Spleen (tissue), 11 donors: ENCODE results near the gene MRPL19. TPM values are rescaled to one million over a fixed set of nuclear protein-coding genes. Genes with fewer than 3 reads are reported as not detected.

ENCODE experiments used
- DNase-seq: peaks from one replicate; pipeline ENCODE4 v3.0.0-alpha.2; 2020
- H3K27ac ChIP-seq, 8 donors: fragments of 200-600 bp; sonication (generic) in 7 of 8; 1 replicate in 4 of 8; 2 replicates in 4 of 8; pipeline versions ENCODE4 v1.5.0 to v1.8.0; 2016 to 2021; ENCODE audit warnings: inconsistent platforms in 4 of 8, mild to moderate bottlenecking in 4 of 8, moderate library complexity in 1 of 8
- H3K27me3 ChIP-seq, 7 donors: fragments of 200-600 bp; sonication (generic) in 6 of 7; replicated peaks in 1 of 7; 1 replicate in 4 of 7; 2 replicates in 3 of 7; pipeline versions ENCODE4 v1.5.0 to v1.8.0; 2016 to 2021; ENCODE audit warnings: inconsistent platforms in 3 of 7, mild to moderate bottlenecking in 1 of 7
- H3K36me3 ChIP-seq, 6 donors: fragments of 200-600 bp; sonication (generic) in 5 of 6; 1 replicate in 4 of 6; 2 replicates in 2 of 6; pipeline versions ENCODE4 v1.5.0 to v1.8.0; 2016 to 2021; ENCODE audit warnings: inconsistent platforms in 2 of 6
- H3K4me1 ChIP-seq, 6 donors: fragments of 200-600 bp; sonication (generic) in 5 of 6; 1 replicate in 3 of 6; 2 replicates in 3 of 6; pipeline versions ENCODE4 v1.5.0 to v1.8.0; 2016 to 2021; ENCODE audit warnings: inconsistent platforms in 3 of 6
- H3K4me3 ChIP-seq, 8 donors: fragments of 200-600 bp; sonication (generic) in 7 of 8; 1 replicate in 4 of 8; 2 replicates in 4 of 8; pipeline versions ENCODE4 v1.5.0 to v1.8.0; 2016 to 2021; ENCODE audit warnings: inconsistent platforms in 4 of 8, mild to moderate bottlenecking in 4 of 8, moderate library complexity in 2 of 8
- H3K9me3 ChIP-seq, 8 donors: fragments of 200-600 bp; sonication (generic) in 7 of 8; 1 replicate in 4 of 8; 2 replicates in 4 of 8; pipeline versions ENCODE4 v1.5.0 to v1.8.0; 2016 to 2021; ENCODE audit warnings: inconsistent platforms in 4 of 8
- POLR2A ChIP-seq, 3 donors: fragments of 450-650 bp; IDR thresholded peaks; one replicate each; pipeline ENCODE4 v1.5.1; 2017; ENCODE audit warnings: antibody characterized with exemption in 3 of 3, mild to moderate bottlenecking in 1 of 3
- POLR2AphosphoS5 ChIP-seq, 3 donors: sonication (generic); formaldehyde crosslinking; IDR thresholded peaks; one replicate each; pipeline ENCODE4 v1.5.1; 2017; ENCODE audit warnings: antibody characterized with exemption in 3 of 3
- WGBS, 5 donors: extraction: QIAGEN DNeasy Blood & Tissue Kit in 3 of 5; methylation state at CpG; one replicate each; pipeline versions ENCODE4 v1.1.5 to v1.1.7; 2013 to 2018; 5-methylcytosine and 5-hydroxymethylcytosine counted together
- intact Hi-C: fragments of 100-400 bp; cut with DNase I; formaldehyde crosslinking; loops from one replicate; pipeline ENCODE4 v1.15.0; 2023; ENCODE audit warnings: low total_unique reads
- polyA plus RNA-seq, 3 donors: library from polyadenylated mRNA; stranded (reverse); fragments of 200-250 nt; gene quantifications; one replicate each; pipeline ENCODE4 v1.2.1, GENCODE V29; 2013
- total RNA-seq, 7 donors: library from RNA; depleted of rRNA in 3 of 7; stranded (reverse); fragments of >200 nt in 3 of 7; fragmentation: NEBNext Ultra II Directional in 4 of 7; extraction: Animal tissue kit (Norgen Biotek cat#: 25700) in 4 of 7; gene quantifications; one replicate each; pipeline versions ENCODE4 v1.1.0 to v1.2.1, GENCODE V29; 2016 to 2021
- TF ChIP-seq, protein P1 (sequence below), 11 experiments: fragments of 200-600 bp in 7 of 11; fragments of 450-650 bp in 4 of 11; sonication (generic) in 4 of 11; IDR thresholded peaks in 8 of 11; conservative IDR thresholded peaks in 3 of 11; 1 replicate in 7 of 11; 2 replicates in 4 of 11; pipeline versions ENCODE4 v1.4.0 to v1.8.0; 2016 to 2021; ENCODE audit warnings: antibody characterized with exemption in 11 of 11, inconsistent platforms in 4 of 11, mild to moderate bottlenecking in 1 of 11
- donor health status: healthy with polysubstance abuse.
- donor health status: DM: no; HTN: no; CAD: no; lungs with moderate emphysema.
- donor health status: DM: no; HTN: no; CAD: no.
- donor health status: Bipolar disorder and iron deficiency.
- donor health status: healthy.
- donor health status: DM: no; HTN: no; CAD: no.
- donor health status: DM: yes; HTN: yes; CAD: no.

Gene MRPL19
- total and polyA plus RNA-seq, 10 donors, result 11.5 to 39.6 (median 31.8) TPM

DNA sequence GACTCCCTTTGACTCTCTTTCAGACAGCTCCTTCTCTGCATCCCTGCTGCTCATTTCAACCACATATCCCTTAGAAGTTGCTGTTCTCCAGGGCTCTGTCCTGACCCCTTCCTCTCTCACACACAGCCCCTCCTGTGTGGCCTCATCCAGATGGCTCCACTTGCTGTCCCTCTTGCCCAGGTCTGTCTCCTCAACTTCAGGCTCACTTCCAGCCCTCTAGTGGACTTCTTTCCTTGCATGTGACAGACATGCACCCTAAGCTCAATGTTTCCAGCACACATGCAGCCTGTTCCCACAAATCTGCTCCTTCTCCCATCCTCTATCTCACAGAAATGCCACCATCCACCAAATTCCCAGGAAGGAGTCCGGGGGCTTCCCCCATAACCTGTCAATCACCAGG, 9.0 kb upstream of the MRPL19 start:
- TF ChIP-seq, protein P1, sequence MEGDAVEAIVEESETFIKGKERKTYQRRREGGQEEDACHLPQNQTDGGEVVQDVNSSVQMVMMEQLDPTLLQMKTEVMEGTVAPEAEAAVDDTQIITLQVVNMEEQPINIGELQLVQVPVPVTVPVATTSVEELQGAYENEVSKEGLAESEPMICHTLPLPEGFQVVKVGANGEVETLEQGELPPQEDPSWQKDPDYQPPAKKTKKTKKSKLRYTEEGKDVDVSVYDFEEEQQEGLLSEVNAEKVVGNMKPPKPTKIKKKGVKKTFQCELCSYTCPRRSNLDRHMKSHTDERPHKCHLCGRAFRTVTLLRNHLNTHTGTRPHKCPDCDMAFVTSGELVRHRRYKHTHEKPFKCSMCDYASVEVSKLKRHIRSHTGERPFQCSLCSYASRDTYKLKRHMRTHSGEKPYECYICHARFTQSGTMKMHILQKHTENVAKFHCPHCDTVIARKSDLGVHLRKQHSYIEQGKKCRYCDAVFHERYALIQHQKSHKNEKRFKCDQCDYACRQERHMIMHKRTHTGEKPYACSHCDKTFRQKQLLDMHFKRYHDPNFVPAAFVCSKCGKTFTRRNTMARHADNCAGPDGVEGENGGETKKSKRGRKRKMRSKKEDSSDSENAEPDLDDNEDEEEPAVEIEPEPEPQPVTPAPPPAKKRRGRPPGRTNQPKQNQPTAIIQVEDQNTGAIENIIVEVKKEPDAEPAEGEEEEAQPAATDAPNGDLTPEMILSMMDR (IDR thresholded peaks at IDR 0.05 in 8 of 11, conservative IDR thresholded peaks at IDR 0.05 in 3 of 11), result no peak
- TF ChIP-seq POLR2AphosphoS5 (IDR thresholded peaks at IDR 0.05) (no peak), POLR2A (IDR thresholded peaks at IDR 0.05) (no peak)
- H3K27ac ChIP-seq, result no peak overlapping the region
- 65 to 85% (median 71%) methylated on average over 1 of the region's 1 CpG for WGBS, 5 donors
- DNase-seq, result no peak
- no peaks in the 10 kb centered on the region for H3K9me3 ChIP-seq
- no peaks in the 10 kb centered on the region for H3K36me3 ChIP-seq
- intact Hi-C loops, result no loop called here
- peaks cover 0 to 24% (median 10%) of the 10 kb centered on the region in 6 donors for H3K4me1 ChIP-seq
- H3K27me3 ChIP-seq, result peaks cover 0 to 7% (median 0%) of the 10 kb centered on the region in 7 donors
- H3K4me3 ChIP-seq, result no peak overlapping the region

DNA sequence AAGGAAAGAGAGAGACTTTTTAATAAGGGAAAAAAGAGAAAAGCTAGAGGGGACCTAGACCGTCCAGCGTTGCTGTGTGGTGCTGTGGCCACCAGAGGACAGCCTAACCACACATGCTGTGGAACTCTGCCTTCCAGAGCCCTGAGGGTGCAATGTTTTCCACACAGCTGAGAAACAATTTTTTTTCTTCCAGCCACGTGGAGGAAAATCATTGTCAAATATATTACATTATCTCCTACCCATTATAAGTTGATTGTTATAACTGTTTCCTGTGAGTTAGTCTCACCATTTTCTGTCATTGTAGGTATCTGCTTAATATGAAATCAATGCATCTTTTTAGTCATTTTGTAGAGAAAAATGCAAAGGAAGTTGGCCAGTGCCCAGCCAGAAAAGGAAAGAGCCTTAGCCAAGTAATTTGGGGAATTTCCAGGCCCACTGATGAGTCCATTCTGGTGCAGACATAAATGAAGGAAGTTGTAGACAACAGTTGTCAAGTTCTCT, 5.9 kb upstream of the MRPL19 start:
- 0 to 1% (median 1%) methylated on average over 3 of the region's 3 CpGs for WGBS, 5 donors
- intact Hi-C loops, result loop anchor here (5.0 kb wide), 1 partner anchor 37 kb away; no protein-coding TSS in a partner anchor
- no peak for TF ChIP-seq POLR2A (IDR thresholded peaks at IDR 0.05)
- TF ChIP-seq, protein P1 (IDR thresholded peaks at IDR 0.05 in 8 of 11, conservative IDR thresholded peaks at IDR 0.05 in 3 of 11), result peak; percentile 68 to 92 (median 83)

DNA sequence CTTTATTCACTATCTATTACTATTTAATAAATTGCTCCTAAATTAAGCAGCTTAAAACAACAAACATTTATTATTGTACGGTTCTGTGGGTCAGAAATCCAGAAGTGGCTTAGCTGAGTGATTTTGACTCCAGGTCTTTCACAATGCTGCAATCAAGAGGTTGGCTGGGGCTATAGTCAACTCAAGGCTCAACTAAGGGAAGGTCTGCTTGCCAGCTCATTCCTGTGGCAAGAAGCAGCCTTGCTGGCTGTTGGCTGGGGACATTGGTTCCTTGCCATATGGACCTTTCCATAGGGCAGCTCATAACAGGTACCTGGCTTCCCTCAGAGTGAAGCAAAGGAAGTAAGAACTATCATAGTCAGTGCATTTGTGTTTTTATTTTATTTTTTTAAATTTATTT, 5.0 kb upstream of the MRPL19 start:
- H3K27me3 ChIP-seq, result peaks cover 0 to 7% (median 0%) of the 10 kb centered on the region in 7 donors
- intact Hi-C loops, result loop anchor here (5.0 kb wide), 1 partner anchor 36 kb away; no protein-coding TSS in a partner anchor
- no peak overlapping the region for H3K4me3 ChIP-seq
- H3K9me3 ChIP-seq, result no peaks in the 10 kb centered on the region
- H3K4me1 ChIP-seq, result peaks cover 0 to 26% (median 13%) of the 10 kb centered on the region in 6 donors
- 72 to 93% (median 83%) methylated on average over 1 of the region's 1 CpG for WGBS, 5 donors
- DNase-seq, result no peak
- peak overlapping the region in 6 of 8 donors; percentile 1 to 60 (median 45) for H3K27ac ChIP-seq
- TF ChIP-seq, protein P1 (IDR thresholded peaks at IDR 0.05 in 8 of 11, conservative IDR thresholded peaks at IDR 0.05 in 3 of 11), result no peak
- TF ChIP-seq POLR2AphosphoS5 (IDR thresholded peaks at IDR 0.05) (no peak), POLR2A (IDR thresholded peaks at IDR 0.05) (no peak)
- no peaks in the 10 kb centered on the region for H3K36me3 ChIP-seq

More for the DNA sequence above, 5.9 kb upstream of the MRPL19 start:
- H3K36me3 ChIP-seq, result no peaks in the 10 kb centered on the region
- peak; percentile 82 for DNase-seq
- H3K4me1 ChIP-seq, result peaks cover 0 to 20% (median 7%) of the 10 kb centered on the region in 6 donors
- H3K27me3 ChIP-seq, result peaks cover 0 to 7% (median 0%) of the 10 kb centered on the region in 7 donors
- H3K9me3 ChIP-seq, result no peaks in the 10 kb centered on the region
- no peak overlapping the region for H3K4me3 ChIP-seq
- H3K27ac ChIP-seq, result peak overlapping the region; percentile 1 to 60 (median 36)

DNA sequence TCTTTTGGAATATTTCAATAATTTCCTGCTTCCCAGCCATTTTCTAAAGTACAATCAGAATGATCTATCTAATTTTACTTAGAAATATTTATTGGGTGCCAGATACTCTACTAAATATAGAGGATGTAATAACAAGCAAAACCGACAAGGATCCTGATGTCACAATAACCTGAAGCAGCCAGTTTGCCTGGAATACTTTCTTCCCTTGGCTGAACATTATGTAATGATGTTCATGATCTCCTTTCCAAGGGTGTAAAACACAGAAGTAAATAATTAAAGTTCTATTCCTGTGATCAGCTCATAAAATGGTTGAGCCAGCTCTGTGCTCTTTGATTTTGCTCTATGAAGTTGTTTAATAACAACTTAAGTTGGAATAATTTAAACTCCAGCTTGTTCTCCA, 2.6 kb upstream of the MRPL19 start:
- DNase-seq, result no peak
- intact Hi-C loops, result loop anchor here (5.0 kb wide), 1 partner anchor 33 kb away; no protein-coding TSS in a partner anchor

More for the DNA sequence above, 2.6 kb upstream of the MRPL19 start:
- H3K36me3 ChIP-seq, result peaks cover 0 to 5% (median 0%) of the 10 kb centered on the region in 6 donors
- H3K9me3 ChIP-seq, result no peaks in the 10 kb centered on the region
- no peak overlapping the region for H3K4me3 ChIP-seq
- TF ChIP-seq POLR2A (IDR thresholded peaks at IDR 0.05), result no peak
- TF ChIP-seq, protein P1 (IDR thresholded peaks at IDR 0.05 in 8 of 11, conservative IDR thresholded peaks at IDR 0.05 in 3 of 11), result no peak
- no peak for TF ChIP-seq POLR2AphosphoS5 (IDR thresholded peaks at IDR 0.05)
- H3K4me1 ChIP-seq, result peaks cover 8 to 47% (median 32%) of the 10 kb centered on the region in 6 donors
- H3K27me3 ChIP-seq, result no peaks in the 10 kb centered on the region
- no peak overlapping the region for H3K27ac ChIP-seq
- 69 to 90% (median 79%) methylated on average over 1 of the region's 1 CpG for WGBS, 5 donors
